NCI-H446 treated with DMSO at 0.1 percent for 48 hours (cell line): ENCODE data around the gene RTRAF.

ENCODE experiments used
- DNase-seq: peaks from one replicate; lab custom pipeline; 2025; lab: John Stamatoyannopoulos, UW

The RTRAF gene

DNA sequence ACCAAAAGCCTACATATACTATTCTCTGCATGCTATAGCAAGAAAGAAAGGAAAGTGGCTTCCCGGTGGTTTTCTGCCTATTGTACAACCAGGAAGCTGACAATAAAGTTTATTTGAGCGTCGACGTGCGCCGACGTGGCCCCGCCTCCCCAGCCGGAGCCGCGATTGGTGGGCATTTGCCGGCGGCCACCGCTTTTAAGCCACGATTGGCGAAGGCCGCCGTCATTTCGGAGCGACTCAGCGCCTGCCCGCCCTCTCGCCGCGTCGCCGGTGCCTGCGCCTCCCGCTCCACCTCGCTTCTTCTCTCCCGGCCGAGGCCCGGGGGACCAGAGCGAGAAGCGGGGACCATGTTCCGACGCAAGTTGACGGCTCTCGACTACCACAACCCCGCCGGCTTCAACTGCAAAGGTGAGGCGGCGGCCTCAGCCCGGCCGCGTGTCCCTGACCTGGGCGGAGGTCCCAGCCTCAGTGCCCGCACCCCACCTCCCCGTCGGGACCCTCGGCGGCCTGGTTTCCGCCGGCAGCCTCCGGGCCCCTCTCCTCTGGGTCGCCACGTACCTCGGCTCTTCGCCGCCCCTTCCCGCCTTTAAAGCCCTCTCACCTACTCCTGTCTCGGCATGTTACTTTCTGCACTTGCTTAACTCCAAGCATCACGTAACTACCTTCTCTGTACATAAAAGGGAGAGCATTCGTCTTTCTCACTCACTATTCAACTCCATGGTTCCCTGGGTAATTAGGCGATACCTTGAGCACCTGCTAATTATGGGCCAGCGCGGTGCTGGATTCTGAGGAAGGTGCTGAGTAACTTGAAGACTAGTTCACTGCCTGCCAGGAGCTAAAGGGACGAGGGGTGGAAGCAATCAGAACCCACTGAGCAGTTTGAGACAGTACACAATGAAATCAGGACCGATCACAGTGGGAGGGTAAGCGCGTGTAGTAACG, at the start of gene RTRAF:
Gene RTRAF, plus strand, starts transcription at position 254 of the 942 bp plus-strand sequence. Its CDS starts 94 bp downstream, at position 348.
- peak; percentile 88 for DNase-seq

DNA sequence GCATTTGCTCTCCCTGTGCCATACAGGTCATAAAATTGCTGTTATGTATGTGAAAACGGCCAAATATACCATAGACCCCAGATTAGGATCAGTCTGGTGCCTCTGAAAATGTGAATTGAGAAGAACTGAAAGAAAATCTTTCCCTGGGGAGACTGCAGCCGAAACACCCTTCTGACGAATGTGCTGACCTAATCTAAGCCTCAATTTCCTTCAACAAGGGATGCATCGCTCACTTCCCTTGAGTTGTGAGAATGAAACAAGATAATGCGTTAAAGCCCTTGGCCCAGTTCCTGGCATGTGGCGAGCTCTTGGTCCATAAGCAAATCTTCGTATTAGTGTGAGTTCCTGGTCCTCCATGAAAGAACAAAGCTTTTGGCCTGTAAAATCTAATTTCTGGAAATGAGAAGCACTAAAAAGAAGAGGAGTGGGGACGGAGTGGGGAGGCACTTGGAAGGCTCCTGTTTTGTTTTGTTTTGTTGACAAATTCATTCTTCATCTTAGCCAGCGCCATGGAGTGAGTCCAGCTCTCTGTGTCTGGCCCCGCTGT, 49.5 kb upstream of the RTRAF start:
- no peak for DNase-seq

DNA sequence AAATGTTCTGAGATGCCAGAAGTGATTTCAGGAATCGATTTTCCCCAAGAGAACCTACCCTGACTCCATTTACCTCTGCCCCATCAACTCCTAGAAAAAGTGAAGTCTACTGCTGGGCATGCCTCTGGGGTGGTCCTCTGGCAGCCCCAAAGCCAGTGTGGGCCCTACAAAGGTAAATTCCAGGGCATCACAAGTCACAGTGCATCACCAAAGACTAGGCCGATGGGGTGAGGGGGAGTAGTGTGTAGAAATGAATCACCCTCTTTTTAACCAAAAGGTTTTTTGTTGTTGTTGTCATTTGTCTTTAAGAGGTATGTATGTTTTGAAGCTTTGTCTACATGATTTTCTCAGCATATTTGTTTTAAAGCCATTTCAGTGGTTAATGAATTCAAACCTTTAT, 46.4 kb upstream of the RTRAF start:
- no peak for DNase-seq

DNA sequence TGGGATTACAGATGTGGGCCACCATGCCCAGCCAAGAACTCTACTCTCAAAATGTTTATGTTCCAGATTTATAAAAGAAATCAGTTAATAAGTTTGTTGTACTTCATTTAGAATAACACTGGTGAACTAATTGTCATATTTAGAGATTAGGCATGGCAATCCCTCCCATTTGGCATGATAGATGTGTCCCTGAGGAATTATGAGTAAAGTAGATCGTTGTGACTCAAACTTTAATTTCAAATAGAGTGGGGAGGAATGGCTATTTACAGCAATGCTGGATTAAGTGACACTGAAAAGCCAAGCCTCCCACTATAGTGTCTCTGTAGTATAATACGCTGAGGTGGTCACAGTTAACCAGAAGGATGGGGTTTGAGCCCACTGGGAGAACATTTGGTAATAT, 39.3 kb upstream of the RTRAF start:
- no peak for DNase-seq

DNA sequence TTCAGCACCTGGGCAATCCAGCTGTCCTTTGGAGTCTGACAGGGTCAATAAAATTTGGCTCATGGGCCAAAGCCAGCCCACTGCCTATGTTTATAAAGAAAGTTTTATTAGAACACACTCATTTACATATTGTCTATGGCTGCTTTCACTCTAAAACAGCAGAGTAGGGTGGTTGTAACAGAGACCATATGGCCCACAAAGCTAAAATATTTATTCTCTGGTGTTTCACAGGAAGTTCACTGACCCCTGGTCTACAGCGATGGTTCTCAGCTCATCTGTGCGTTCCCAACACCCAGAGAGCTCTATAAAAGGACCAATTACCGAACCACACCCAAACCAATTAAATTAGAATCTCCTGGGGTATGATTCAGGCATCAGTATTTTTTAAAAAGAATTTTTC, 37.7 kb upstream of the RTRAF start:
- DNase-seq = no peak

DNA sequence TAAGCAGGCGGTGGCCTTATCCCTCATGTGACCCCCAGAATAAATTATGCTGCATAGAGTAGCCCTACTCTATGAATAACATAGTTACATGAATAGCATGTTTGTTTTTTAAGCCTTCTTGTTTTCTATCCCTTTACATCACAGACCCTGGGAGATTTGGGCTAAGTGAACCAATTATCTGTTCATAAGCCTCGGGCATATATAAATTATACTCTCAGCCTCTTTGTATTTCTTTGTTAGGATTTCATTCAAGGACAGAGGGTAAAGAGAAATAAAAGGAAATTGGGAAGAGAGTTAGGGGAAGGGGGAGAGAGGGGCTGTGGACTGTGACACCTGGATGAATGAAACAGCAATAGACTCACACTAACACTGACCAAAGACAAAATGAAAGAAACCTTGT, 35.3 kb upstream of the RTRAF start:
- DNase-seq = no peak

DNA sequence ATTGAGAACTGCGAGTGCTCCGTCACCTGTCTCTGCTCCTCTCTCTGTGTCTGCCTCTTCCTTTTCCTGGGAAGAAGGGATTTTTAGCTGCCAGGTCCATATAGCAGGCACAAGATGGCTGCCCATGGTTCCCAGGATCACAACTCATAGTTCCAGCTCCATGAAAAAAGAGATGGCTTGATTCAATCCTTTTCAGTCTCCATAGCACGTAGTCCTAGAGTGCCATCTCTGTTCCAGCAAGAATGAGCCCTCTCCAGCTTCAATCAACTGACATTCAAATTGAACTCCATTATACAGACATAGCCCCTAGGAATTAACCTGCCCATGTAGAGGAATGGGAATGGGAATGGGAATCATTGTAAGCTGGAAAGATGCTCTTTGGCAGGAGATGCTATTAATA, 34.7 kb upstream of the RTRAF start:
- no peak for DNase-seq

DNA sequence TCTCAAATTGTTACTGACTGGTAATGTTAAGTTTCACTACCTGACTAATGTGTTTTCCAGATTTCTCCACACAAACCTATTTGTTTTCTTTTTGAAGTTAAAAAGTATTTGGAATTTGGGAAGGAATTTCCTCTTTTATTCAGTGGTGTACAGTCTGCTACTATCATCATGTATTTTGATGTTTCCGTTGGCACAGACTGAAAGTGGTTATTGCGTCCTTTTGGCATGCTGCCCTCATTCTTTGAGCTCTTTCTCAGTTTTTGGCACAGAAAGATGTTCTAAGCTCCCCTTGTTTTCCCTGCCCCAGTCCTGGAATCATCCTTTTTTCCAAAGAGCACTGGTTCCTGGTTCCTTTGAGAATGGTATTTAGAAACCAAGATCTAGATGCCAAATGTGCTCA, 31.4 kb upstream of the RTRAF start:
- no peak for DNase-seq

DNA sequence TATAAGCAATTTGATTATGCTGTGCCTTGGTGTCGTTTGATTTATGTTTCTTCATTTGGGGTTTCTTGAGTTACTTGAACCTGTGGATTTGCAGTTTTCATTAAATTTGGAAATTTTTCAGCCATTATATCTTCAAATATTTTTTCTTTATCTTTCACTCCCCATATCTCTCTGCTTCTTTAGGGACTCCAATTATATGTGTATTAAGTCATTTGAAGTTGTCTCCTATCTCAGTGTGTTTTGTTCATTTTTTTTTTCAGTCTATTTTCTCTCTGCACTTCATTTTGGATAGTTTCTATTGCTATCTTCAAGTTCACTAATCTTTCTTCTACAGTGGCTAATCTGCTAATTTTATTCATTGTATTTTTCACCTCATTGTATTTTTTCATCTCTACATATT, 29.4 kb upstream of the RTRAF start:
- DNase-seq = no peak

DNA sequence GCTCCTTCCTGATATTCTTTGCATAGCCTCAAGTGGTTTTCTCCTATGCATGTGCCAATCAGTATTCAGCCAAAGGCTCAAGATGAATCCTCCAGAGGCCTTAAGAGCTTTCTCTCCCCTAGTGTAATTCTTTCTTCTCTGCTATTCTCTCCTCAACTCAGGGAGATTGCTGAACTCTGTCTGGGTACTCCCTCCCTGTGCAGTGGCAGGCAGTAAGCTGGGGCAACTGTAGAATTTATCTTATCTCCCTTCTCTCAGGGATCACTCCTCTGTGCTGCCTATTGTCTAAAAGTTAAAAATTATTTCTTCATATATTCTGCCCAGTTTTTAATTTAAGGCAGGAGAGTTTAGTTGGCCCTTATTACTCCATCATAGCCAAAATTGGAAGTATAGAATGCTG, 28.5 kb upstream of the RTRAF start:
- no peak for DNase-seq

DNA sequence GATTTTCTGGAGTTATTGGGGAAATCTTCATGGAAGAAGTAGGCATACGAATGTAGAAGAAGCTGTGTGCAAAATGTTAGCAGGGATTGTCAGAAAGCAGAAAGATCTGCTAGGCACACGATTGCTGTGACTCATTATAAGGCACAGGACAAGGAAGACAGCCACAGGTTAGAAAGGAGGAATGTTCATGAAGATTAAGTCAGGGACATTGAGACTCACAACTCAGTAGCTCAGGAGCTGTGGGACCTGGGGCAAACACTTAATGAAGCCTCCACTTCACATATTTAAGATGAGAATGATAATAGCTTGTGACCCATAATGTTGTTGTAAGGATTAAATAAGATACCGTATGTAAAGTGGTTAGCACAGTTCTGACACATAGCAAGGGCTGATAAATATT, 26.6 kb upstream of the RTRAF start:
- no peak for DNase-seq

DNA sequence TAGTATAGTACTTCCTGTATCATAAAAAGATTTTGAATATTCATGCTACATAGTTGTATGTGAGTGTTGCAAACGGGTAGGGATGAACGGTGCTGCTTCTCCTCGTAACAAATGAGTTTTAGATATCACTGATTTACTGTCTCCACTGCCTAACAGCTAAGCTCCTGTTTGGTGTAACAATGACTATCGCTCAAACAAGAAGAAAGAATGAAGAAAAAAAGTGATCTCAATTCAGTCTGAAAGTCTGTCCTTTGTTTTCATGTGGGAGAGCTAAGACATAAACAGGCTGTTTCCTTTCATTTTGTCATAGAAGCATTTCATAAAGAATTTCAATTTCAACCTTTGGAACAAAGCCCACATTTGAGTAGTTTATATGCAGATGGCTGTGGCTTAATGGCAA, 26.1 kb upstream of the RTRAF start:
- DNase-seq = no peak

DNA sequence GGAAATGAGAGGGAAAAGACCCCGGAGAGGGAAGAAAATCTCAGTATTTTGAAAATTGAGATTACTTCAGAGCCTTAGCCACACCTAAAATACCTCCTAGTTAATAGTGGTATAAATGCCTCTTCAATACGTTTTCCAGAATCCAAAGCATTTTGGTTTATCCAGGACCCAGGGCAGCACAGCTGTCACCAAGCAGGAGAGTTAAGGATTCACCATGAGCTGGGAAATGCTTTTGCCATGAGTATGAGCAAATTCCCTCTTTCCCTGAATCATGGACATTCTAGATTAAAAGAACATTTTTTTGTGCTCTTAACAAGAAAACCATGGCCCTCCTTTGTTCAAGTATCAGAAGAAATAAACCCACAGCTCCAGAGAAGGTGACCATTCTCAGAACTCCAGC, 21.8 kb upstream of the RTRAF start:
- no peak for DNase-seq

DNA sequence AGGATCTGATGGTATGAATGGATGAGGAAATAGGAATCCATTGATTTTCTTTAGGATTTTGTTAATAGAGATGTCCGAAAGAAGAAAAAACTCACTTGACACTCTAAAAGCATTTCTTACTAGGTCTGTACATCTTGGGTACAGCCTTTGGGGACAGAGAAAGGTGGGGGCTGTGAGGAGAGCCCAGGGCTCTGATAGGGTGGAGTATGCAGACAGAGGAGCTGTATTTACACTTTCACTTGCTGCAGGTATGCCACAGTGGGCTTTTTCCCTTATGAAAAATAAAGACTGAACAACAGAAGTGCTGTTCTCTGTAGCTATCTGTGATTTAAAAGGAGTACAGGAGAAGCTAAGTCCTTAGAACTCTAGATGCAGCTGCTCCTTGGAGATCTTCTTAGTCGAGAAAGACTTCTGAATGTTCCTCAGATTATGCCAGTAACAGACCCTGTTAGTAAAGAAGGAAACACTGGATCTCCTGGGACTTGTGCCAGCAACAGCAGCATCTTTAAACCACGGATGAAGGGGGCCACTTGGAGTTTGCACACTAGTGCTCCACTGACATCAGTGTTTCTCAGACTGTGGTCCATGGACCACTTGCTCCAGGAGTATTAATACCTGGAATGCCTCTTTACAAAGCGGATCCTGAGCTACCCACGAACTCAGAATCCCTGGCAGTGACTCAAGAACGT, 19.4 kb upstream of the RTRAF start:
- DNase-seq = no peak

DNA sequence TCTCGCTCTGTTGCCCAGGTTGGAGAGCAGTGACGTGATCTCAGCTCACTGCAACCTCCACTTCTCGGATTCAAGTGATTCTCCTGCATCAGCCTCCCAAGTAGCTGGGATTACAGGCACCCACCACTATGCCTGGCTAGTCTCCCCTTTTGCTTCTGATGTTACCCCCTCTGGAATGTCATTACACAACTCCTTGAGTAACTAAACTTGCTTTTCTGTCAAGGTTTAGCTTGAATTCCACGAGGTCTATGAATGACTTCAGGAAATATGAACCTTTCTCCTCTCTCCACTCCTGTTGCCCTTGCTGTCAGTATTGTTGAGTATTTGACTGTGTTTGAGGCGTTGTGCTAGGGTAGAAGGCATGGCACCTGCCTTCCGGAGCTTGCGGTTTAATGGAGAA, 16.8 kb upstream of the RTRAF start:
- DNase-seq = no peak

DNA sequence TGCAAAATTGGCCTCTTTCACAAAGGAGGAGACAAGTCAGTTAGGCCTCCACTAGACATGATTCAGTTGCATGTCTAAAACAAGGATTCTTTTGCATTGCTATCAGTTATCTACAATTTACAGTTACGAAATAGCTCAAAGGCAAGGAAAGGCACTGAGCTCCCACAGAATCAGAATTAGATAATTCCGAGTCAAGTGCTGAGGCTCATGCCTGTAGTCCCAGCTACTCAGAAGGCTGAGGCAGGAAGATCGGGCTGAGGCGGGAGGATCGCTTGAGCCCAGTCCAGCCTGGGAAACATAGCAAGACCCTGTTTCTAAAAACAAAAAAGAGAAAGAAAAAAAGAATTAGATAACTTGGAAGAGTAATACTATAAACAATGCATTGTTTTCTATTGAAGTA, 12.3 kb upstream of the RTRAF start:
- DNase-seq = no peak

DNA sequence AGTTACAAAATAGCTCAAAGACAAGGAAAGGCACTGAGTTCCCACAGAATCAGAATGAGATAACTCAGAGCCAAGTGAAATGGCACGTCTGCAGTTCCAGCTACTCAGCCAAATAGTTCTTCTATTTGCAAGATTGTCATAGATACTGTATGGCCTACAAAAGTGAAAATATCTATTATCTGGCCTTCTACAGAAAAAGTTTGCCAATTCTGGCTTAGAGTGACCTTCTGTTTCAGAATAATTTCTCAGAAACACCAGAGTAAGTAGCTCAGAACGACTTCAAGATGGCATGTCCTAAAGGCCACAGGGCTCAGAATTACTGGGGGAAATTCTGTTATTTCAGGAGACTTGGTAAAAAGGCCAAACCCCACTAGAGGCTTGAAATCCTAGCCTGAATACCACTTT, 10.7 kb upstream of the RTRAF start:
- DNase-seq = no peak

DNA sequence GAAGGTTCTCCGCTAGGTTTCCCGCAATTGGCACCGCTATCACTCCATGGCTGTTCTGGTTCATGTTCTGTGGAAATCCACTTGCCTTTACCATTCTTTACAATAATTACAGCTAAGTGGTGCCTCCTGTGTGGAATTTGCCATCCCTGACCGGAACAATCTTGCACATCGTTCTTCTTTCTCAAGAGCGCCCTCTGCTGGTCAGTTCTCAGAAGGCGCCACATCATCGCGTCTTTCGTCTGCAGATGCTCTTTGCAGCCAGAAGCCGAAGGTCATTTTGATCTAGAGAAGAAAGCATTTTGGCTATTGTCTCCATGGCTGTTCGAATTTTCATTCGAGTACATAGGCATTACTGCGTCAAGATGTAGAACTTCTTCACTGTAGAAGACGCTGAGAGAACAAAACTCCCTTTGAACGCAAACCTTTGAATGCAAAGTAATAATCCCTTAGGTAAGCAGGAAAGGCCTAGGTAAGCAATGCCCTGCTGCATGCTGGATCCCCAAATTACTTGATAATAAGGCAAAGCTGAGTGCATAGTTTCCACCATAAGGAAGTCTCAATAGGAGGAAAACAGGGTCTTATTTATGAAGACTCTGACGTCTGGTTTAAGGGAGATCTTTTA, 10.1 kb upstream of the RTRAF start:
- DNase-seq = peak; percentile 9

DNA sequence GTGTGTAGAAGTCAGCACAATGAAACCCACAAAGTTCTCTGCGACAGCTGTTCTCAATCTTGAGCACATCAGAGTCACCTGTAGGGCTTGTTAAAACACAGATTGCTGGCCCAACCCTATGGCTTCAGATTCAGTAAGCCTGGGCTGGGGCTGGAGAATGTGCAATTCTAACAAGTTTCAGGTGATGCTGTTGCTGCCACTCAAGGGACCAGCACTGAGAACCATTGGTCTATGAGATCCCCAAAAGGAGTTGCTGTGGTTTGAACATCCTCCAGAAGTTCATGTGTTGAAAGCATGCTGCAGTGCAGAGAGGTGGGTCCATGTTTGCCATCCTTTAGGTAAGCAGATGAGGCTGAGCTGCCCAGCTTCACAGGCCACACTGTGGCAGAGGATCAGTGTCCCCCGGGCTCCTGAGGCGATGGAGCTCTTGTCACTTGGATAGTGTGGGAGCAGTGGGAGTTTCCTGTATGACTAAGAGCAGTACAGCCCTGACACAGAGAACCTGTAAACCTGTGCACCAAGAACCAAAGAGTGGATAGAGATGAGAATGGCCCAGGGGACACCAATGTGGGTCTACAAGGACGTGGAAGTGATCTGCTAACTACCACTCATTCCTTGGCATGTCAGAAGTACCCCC, 8.0 kb upstream of the RTRAF start:
- DNase-seq = no peak

DNA sequence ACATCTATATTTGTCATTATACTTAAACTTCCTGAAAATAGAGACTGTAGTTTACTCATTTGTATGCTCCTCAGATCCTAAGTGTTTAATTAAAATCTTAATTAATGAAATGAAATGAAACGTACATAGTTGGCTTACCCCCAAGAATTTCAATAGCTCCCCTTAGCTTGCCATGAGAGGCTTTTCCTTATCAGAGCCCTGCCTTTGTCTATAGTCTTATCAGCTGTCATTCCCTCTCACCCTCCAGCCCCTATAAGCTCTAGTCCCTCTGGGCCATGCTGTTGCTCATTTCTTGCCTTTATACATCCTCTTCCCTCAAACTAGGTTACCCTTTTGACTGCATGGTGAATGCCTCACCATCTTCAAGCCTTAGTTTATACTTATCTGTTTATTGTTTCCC, 1.1 kb upstream of the RTRAF start:
- DNase-seq = no peak

DNA sequence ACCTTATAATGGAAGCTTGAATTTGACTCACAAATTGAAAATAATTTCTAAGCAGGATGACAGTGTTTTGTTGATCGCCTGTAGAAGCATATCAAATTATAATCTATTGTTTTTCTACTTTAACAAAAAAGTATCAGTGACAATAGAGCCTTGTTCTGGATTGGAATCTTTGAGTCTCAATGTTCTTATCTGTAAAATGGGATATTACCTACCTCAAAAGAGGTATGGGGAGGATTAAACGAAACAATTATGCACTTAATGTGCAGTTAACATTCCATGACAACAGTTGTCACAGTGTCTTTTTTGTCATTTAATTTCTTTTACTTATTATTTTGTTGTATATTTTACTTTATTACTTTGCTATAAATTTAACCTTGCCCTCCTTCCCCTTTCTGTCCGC, 1.1 kb downstream of the RTRAF start:
- DNase-seq = no peak

DNA sequence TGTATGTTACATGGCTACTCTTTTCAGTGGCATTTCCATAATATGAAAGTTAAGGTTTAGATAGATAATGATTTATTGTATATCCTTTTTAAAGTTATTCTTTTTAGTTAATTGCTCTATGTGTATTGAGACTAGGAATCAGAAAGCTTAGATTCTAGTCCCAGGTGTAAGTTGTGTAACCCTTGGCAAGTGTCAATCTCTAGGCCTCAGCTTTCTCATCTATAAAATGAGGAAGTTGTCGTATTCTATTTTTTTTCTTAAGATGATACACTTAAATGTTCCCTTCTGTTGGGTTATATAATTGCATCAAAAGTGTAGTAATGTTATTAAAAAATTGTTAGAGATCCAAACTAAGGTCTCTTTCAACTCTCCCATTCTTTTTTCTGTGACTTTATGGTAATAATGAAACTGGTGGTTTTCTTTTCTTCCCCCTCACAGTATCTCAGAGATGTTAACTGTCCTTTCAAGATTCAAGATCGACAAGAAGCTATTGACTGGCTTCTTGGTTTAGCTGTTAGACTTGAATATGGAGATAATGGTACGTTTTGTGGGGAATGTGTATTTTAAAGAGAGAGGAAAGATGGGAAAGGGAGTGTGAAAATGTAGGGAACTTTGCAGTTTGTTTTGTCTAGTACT, 4.1 kb downstream of the RTRAF start:
- no peak for DNase-seq
